ENCODE measurements around the gene RGS17. TPM values are rescaled to one million over a fixed set of nuclear protein-coding genes. Genes with fewer than 3 reads are reported as not detected.
A peak's percentile ranks its signal among the peaks of the same experiment; 100 is the strongest.

Gene RGS17, protein sequence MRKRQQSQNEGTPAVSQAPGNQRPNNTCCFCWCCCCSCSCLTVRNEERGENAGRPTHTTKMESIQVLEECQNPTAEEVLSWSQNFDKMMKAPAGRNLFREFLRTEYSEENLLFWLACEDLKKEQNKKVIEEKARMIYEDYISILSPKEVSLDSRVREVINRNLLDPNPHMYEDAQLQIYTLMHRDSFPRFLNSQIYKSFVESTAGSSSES
- total RNA-seq = not detected
- long read RNA-seq = 0 reads

DNA sequence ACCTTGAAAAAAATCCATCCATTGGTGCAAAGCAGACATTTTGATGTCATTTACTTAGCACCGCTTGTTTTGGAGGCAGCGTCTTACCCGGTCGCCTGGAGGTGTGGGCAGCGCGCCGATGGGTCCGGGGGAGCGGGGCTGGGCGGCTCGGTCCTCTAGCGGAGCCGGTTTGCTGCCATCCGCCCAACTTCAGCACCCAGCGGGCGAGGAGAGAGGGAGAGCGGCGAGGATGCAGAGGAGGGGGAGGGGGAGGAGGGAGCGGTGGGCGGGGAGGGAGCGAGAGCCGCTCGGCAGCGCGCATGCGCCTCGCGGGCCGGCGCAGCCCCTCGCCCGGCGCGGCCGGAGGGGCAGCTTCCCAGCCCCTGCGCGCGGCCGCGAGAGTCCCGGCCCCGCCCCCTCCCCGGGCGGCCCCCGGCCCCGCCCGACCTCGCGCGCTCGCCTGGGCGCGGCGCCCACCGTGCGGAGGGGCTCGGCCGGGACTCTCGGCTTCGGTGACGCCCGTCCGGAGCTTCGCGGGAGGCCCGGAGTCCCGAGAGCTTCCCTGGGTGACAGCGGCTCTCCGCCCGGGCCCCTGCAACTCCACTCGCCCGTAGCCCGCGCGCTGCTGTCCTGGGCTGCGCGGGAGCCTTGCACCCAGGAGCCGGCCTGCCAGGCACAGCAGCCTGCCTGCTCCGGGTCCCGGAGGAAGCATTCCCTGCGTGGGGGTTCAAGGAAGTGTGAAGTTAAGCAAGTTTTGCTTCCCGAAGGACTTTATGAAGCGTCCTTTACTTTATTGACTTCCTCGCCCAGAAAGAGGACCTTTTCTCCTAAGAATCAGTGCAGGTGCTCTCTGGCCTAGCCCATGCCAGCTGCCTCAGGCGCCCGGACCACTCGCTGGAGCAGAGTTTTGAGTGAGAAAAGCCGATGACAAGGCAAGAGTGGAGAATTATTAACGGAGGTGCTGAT is at the start of gene RGS17:
TSS of gene RGS17 (minus strand) at position 246 of the 945 bp plus-strand sequence. CDS start 87,264 bp downstream, outside the sequence.
- peak; percentile 55 to 82 (median 72) for ATAC-seq
- Histone ChIP-seq H3K4me3 (peak within 1 kb of the TSS; percentile 22 to 51 (median 38)), H3K27ac (no peak within 1 kb of the TSS), H3K36me3 (no peaks in the 10 kb centered on the region), H3K4me1 (peaks cover 0 to 12% (median 0%) of the 10 kb centered on the region in 4 donors), H3K9me3 (no peaks in the 10 kb centered on the region), H3K27me3 (no peaks in the 10 kb centered on the region)
- no peak for TF ChIP-seq POLR2A (IDR thresholded peaks at IDR 0.05)
- TF ChIP-seq, protein P1, sequence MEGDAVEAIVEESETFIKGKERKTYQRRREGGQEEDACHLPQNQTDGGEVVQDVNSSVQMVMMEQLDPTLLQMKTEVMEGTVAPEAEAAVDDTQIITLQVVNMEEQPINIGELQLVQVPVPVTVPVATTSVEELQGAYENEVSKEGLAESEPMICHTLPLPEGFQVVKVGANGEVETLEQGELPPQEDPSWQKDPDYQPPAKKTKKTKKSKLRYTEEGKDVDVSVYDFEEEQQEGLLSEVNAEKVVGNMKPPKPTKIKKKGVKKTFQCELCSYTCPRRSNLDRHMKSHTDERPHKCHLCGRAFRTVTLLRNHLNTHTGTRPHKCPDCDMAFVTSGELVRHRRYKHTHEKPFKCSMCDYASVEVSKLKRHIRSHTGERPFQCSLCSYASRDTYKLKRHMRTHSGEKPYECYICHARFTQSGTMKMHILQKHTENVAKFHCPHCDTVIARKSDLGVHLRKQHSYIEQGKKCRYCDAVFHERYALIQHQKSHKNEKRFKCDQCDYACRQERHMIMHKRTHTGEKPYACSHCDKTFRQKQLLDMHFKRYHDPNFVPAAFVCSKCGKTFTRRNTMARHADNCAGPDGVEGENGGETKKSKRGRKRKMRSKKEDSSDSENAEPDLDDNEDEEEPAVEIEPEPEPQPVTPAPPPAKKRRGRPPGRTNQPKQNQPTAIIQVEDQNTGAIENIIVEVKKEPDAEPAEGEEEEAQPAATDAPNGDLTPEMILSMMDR (IDR thresholded peaks at IDR 0.05) = no peak
- peak in 1 of 3 donors; percentile 50 for DNase-seq
- intact Hi-C loops (cut with DNase I) = no loop called here
- 12% methylated on average over 5 of the region's 89 CpGs for WGBS (ENCODE audit: insufficient coverage, low coverage, low lambda C conversion rate, missing lambda C conversion rate)

DNA sequence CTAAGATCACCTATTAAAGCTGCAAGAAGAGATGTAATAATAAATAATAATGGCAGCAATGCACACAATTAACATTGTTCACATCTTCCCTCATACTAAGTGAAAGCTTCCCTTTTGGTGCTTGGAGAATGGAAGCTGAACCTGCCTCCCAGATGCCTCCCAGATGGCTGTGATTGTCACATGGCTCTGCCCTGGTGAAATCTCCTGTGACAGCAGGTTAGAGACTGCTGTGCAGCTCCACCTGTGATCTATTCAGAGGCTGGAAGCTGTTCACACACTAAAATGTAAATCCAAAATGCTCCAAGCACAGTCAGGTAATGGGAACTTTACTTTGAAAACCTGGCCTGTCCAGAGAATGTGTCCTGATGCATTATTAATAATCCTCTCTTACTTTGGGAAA is 41.7 kb upstream of the RGS17 start:
- DNase-seq (no peak), ATAC-seq (no peak)
- Histone ChIP-seq H3K27ac (no peak overlapping the region), H3K27me3 (no peaks in the 10 kb centered on the region), H3K36me3 (no peaks in the 10 kb centered on the region), H3K4me3 (no peak overlapping the region), H3K4me1 (no peaks in the 10 kb centered on the region), H3K9me3 (no peaks in the 10 kb centered on the region)
- intact Hi-C loops (cut with DNase I) = no loop called here
- TF ChIP-seq, protein P1 (IDR thresholded peaks at IDR 0.05) = no peak
- no peak for TF ChIP-seq POLR2A (IDR thresholded peaks at IDR 0.05)

DNA sequence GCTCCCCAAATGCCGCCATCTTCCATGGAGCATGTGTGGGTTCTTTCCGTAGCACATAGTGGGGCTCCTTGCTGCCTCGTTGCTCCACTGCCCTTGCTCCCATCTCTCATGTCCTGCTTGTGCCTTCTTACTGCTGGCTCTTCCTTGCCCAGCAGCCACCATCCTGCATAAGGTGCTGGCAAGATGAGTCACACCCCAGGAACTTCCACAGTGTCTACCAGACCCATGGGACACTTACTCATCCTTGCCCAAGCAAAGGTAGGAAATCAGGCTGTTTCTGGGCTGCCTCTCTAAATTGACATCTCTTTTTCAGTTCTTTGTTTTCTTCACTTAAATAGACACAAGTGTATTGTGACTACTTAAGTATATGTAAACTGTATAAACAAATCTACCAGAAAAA is 39.4 kb upstream of the RGS17 start:
- WGBS (ENCODE audit: insufficient coverage, low coverage, low lambda C conversion rate, missing lambda C conversion rate) = 0% methylated on average over 1 of the region's 3 CpGs
- H3K4me3 ChIP-seq = no peak overlapping the region
- H3K36me3 ChIP-seq = no peaks in the 10 kb centered on the region

DNA sequence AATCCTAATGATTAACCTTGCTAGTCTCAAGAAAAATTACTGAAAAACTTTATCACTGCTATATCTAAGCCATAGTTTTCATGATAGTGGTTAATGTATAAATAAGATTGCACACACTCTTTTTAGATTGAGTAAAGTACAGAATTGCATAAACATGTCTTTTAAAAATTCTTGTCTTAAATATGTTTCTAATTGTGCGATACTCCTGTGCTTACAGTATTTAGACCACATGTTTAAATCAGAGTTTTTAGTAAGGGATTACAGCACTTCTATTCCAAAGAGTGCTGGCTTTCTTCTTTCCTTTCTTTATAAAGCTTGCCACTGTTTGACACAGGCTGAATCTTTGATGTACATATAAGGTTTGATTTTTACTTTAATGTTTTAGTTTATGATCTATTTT is 36.8 kb upstream of the RGS17 start:
- Histone ChIP-seq H3K4me3 (no peak overlapping the region), H3K27ac (no peak overlapping the region), H3K9me3 (no peaks in the 10 kb centered on the region), H3K27me3 (no peaks in the 10 kb centered on the region), H3K4me1 (no peaks in the 10 kb centered on the region), H3K36me3 (no peaks in the 10 kb centered on the region)
- TF ChIP-seq, protein P1 (IDR thresholded peaks at IDR 0.05) = no peak
- DNase-seq (no peak), ATAC-seq (no peak)
- WGBS (ENCODE audit: insufficient coverage, low coverage, low lambda C conversion rate, missing lambda C conversion rate) = 93% methylated on average over 1 of the region's 1 CpG
- intact Hi-C loops (cut with DNase I) = no loop called here

More for the DNA sequence above, 39.4 kb upstream of the RGS17 start:
- Histone ChIP-seq H3K27me3 (no peaks in the 10 kb centered on the region), H3K27ac (no peak overlapping the region), H3K4me1 (no peaks in the 10 kb centered on the region), H3K9me3 (no peaks in the 10 kb centered on the region)
- no peak for TF ChIP-seq POLR2A (IDR thresholded peaks at IDR 0.05)
- TF ChIP-seq, protein P1 (IDR thresholded peaks at IDR 0.05) = no peak
- intact Hi-C loops (cut with DNase I) = no loop called here
- ATAC-seq (no peak), DNase-seq (no peak)
